ENCODE data around the gene MYO1G. TPM values are rescaled to one million over a fixed set of nuclear protein-coding genes. Genes with fewer than 3 reads are reported as not detected.

Gene MYO1G
- total and polyA plus RNA-seq, 4 donors, result 0.56 to 3.9 (median 2.1) TPM

DNA sequence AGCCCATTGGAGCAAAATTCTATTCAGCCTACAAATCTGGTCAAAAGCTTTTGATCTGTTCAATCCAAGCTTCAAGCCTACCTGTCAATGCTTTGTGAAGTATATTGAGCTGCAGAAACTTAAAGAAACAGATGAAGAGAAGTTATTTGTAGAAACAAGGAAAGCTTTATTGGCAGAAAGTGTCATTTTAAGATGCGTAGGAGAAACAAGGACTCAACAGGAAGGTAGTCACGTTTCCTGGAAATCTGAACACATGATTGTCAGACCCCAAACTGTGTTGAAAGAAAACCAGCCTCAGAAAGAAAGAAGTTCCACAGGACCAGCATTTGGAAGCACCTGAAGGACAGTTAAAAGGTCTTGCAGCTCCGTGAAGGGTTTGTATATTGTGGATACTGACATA is 58.7 kb downstream of the MYO1G start:
- H3K9ac ChIP-seq (ENCODE audit: low read depth in 1 of 2, low read length in 2 of 2), result no peak overlapping the region
- no peaks in the 10 kb centered on the region for H3K4me1 ChIP-seq (ENCODE audit: control insufficient read depth in 4 of 4, insufficient read depth in 4 of 4, low read length in 3 of 4)
- no peak overlapping the region for H3K27ac ChIP-seq (ENCODE audit: low read depth in 1 of 2, low read length in 2 of 2)
- WGBS, result 81% methylated on average over 3 of the region's 3 CpGs
- no peak for DNase-seq (ENCODE audit: low spot score)
- no peaks in the 10 kb centered on the region for H3K9me3 ChIP-seq (ENCODE audit: control insufficient read depth in 4 of 4, low read length in 3 of 4)
- H3K27me3 ChIP-seq (ENCODE audit: control insufficient read depth in 4 of 4, insufficient read depth in 4 of 4, low read length in 3 of 4), result no peaks in the 10 kb centered on the region
- TF ChIP-seq REST (IDR thresholded peaks at IDR 0.05) (no peak), CTCF (IDR thresholded peaks at IDR 0.05; ENCODE audit: low read depth, low read length, missing input control) (no peak), JUND (IDR thresholded peaks at IDR 0.05) (no peak)
- H3K36me3 ChIP-seq (ENCODE audit: control insufficient read depth in 4 of 4, insufficient read depth in 3 of 4, low read depth in 1 of 4, low read length in 3 of 4), result no peaks in the 10 kb centered on the region
- H3K4me3 ChIP-seq (ENCODE audit: low read depth in 1 of 3, low read length in 3 of 3), result no peak overlapping the region

GRCh38 chr7:44918029-44918428 is 60.8 kb downstream of the MYO1G start:
- H3K36me3 ChIP-seq (ENCODE audit: control insufficient read depth in 4 of 4, insufficient read depth in 3 of 4, low read depth in 1 of 4, low read length in 3 of 4), result no peaks in the 10 kb centered on the region
- H3K9ac ChIP-seq (ENCODE audit: low read depth in 1 of 2, low read length in 2 of 2), result no peak overlapping the region
- no peak for DNase-seq (ENCODE audit: low spot score)
- no peaks in the 10 kb centered on the region for H3K4me1 ChIP-seq (ENCODE audit: control insufficient read depth in 4 of 4, insufficient read depth in 4 of 4, low read length in 3 of 4)
- no peak overlapping the region for H3K4me3 ChIP-seq (ENCODE audit: low read depth in 1 of 3, low read length in 3 of 3)
- no peak overlapping the region for H3K27ac ChIP-seq (ENCODE audit: low read depth in 1 of 2, low read length in 2 of 2)
- TF ChIP-seq, protein P1, sequence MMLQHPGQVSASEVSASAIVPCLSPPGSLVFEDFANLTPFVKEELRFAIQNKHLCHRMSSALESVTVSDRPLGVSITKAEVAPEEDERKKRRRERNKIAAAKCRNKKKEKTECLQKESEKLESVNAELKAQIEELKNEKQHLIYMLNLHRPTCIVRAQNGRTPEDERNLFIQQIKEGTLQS (IDR thresholded peaks at IDR 0.05), result no peak
- TF ChIP-seq RAD21 (IDR thresholded peaks at IDR 0.05), result no peak
- TF ChIP-seq FOXA2 (IDR thresholded peaks at IDR 0.05), result no peak
- TF ChIP-seq, protein P2, sequence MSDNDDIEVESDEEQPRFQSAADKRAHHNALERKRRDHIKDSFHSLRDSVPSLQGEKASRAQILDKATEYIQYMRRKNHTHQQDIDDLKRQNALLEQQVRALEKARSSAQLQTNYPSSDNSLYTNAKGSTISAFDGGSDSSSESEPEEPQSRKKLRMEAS (IDR thresholded peaks at IDR 0.05), result no peak
- no peak for TF ChIP-seq GABPA (IDR thresholded peaks at IDR 0.05 in 1 of 2, conservative IDR thresholded peaks at IDR 0.05 in 1 of 2)
- TF ChIP-seq, protein P3, sequence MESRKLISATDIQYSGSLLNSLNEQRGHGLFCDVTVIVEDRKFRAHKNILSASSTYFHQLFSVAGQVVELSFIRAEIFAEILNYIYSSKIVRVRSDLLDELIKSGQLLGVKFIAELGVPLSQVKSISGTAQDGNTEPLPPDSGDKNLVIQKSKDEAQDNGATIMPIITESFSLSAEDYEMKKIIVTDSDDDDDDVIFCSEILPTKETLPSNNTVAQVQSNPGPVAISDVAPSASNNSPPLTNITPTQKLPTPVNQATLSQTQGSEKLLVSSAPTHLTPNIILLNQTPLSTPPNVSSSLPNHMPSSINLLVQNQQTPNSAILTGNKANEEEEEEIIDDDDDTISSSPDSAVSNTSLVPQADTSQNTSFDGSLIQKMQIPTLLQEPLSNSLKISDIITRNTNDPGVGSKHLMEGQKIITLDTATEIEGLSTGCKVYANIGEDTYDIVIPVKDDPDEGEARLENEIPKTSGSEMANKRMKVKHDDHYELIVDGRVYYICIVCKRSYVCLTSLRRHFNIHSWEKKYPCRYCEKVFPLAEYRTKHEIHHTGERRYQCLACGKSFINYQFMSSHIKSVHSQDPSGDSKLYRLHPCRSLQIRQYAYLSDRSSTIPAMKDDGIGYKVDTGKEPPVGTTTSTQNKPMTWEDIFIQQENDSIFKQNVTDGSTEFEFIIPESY (IDR thresholded peaks at IDR 0.05), result no peak
- TF ChIP-seq HNF4A (conservative IDR thresholded peaks at IDR 0.05), result no peak
- TF ChIP-seq NR2F2 (IDR thresholded peaks at IDR 0.05), result no peak
- no peak for TF ChIP-seq SP1 (IDR thresholded peaks at IDR 0.05)
- TF ChIP-seq HNF4G (IDR thresholded peaks at IDR 0.05), result no peak
- no peak for TF ChIP-seq EGR1 (IDR thresholded peaks at IDR 0.05; ENCODE audit: low read depth in 2 of 2)
- no peak for TF ChIP-seq TAF1 (conservative IDR thresholded peaks at IDR 0.05)
- TF ChIP-seq CTCF (IDR thresholded peaks at IDR 0.05; ENCODE audit: low read depth, low read length, missing input control), result no peak
- no peak for TF ChIP-seq FOXA1 (IDR thresholded peaks at IDR 0.05)
- no peak for TF ChIP-seq YY1 (IDR thresholded peaks at IDR 0.05)
- no peak for TF ChIP-seq JUND (IDR thresholded peaks at IDR 0.05)
- H3K27me3 ChIP-seq (ENCODE audit: control insufficient read depth in 4 of 4, insufficient read depth in 4 of 4, low read length in 3 of 4), result no peaks in the 10 kb centered on the region
- no peaks in the 10 kb centered on the region for H3K9me3 ChIP-seq (ENCODE audit: control insufficient read depth in 4 of 4, low read length in 3 of 4)

Data from liver (tissue), 9 donors.